Muscle layer of duodenum (tissue), 2 donors: Measurements from ENCODE around the gene MOB1B.

Experiments used
- H3K27ac ChIP-seq: one replicate; pipeline ENCODE4 v1.7.0; 2013; ENCODE audit warnings: mild to moderate bottlenecking, low read length
- H3K27me3 ChIP-seq: one replicate; pipeline ENCODE4 v1.7.0; 2013; ENCODE audit warnings: low read depth, mild to moderate bottlenecking, control low read depth, low read length
- H3K36me3 ChIP-seq, 2 donors: one replicate each; pipeline ENCODE4 v1.7.0; 2013; ENCODE audit warnings: low read length in 2 of 2, control low read depth in 1 of 2, mild to moderate bottlenecking in 1 of 2; ENCODE audit not compliant: insufficient read depth in 2 of 2, control insufficient read depth in 1 of 2
- H3K4me1 ChIP-seq, 2 donors: one replicate each; pipeline ENCODE4 v1.7.0; 2013; ENCODE audit warnings: low read length in 2 of 2, mild to moderate bottlenecking in 2 of 2, control low read depth in 1 of 2, moderate library complexity in 1 of 2; ENCODE audit not compliant: insufficient read depth in 2 of 2, control insufficient read depth in 1 of 2
- H3K4me3 ChIP-seq, 2 donors: one replicate each; pipeline ENCODE4 v1.7.0; 2013; ENCODE audit warnings: low read length in 2 of 2, low read depth in 1 of 2, mild to moderate bottlenecking in 1 of 2
- H3K9me3 ChIP-seq, 2 donors: one replicate each; pipeline ENCODE4 v1.7.0; 2013; ENCODE audit warnings: low read length in 2 of 2, control low read depth in 1 of 2, mild to moderate bottlenecking in 1 of 2; ENCODE audit not compliant: control insufficient read depth in 1 of 2
- donor health status: healthy.

Gene MOB1B

GRCh38 chr4:70969076-70969475 lies 66.9 kb downstream of the MOB1B start:
- Histone ChIP-seq H3K4me1 (no peaks in the 10 kb centered on the region), H3K27ac (no peak overlapping the region), H3K27me3 (no peaks in the 10 kb centered on the region), H3K4me3 (no peak overlapping the region), H3K9me3 (no peaks in the 10 kb centered on the region), H3K36me3 (peaks cover 0 to 11% of the 10 kb centered on the region in 2 donors)

GRCh38 chr4:70976252-70976651 lies 74.1 kb downstream of the MOB1B start:
- Histone ChIP-seq H3K36me3 (peaks cover 10 to 11% of the 10 kb centered on the region in 2 donors), H3K4me1 (no peaks in the 10 kb centered on the region), H3K4me3 (no peak overlapping the region), H3K27ac (no peak overlapping the region), H3K27me3 (no peaks in the 10 kb centered on the region), H3K9me3 (no peaks in the 10 kb centered on the region)

GRCh38 chr4:70979445-70980008 lies 77.4 kb downstream of the MOB1B start:
- Histone ChIP-seq H3K4me3 (no peak overlapping the region), H3K27me3 (no peaks in the 10 kb centered on the region), H3K9me3 (no peaks in the 10 kb centered on the region), H3K4me1 (no peaks in the 10 kb centered on the region), H3K27ac (no peak overlapping the region), H3K36me3 (peaks cover 8 to 10% of the 10 kb centered on the region in 2 donors)

GRCh38 chr4:70980196-70980595 lies 78.0 kb downstream of the MOB1B start:
- no peaks in the 10 kb centered on the region for H3K9me3 ChIP-seq
- H3K27me3 ChIP-seq, result no peaks in the 10 kb centered on the region
- no peak overlapping the region for H3K4me3 ChIP-seq
- no peak overlapping the region for H3K27ac ChIP-seq
- H3K4me1 ChIP-seq, result no peaks in the 10 kb centered on the region
- peaks cover 4 to 7% of the 10 kb centered on the region in 2 donors for H3K36me3 ChIP-seq

- no peak overlapping the region for H3K4me3 ChIP-seq
- H3K9me3 ChIP-seq, result no peaks in the 10 kb centered on the region
- peaks cover 0 to 4% of the 10 kb centered on the region in 2 donors for H3K36me3 ChIP-seq
- H3K27ac ChIP-seq, result no peak overlapping the region
- H3K27me3 ChIP-seq, result no peaks in the 10 kb centered on the region
- H3K4me1 ChIP-seq, result no peaks in the 10 kb centered on the region
These were observed 81.9 kb downstream of the MOB1B start for GRCh38 chr4:70984106-70984505.

GRCh38 chr4:70984589-70984988 lies 82.4 kb downstream of the MOB1B start:
- H3K4me3 ChIP-seq, result no peak overlapping the region
- no peak overlapping the region for H3K27ac ChIP-seq
- no peaks in the 10 kb centered on the region for H3K27me3 ChIP-seq
- H3K9me3 ChIP-seq, result no peaks in the 10 kb centered on the region
- no peaks in the 10 kb centered on the region for H3K4me1 ChIP-seq
- H3K36me3 ChIP-seq, result peaks cover 0 to 4% of the 10 kb centered on the region in 2 donors

GRCh38 chr4:70991596-70991995 lies 89.4 kb downstream of the MOB1B start:
- Histone ChIP-seq H3K9me3 (no peaks in the 10 kb centered on the region), H3K4me3 (no peak overlapping the region), H3K27ac (no peak overlapping the region), H3K4me1 (peaks cover 0 to 28% of the 10 kb centered on the region in 2 donors), H3K36me3 (no peaks in the 10 kb centered on the region), H3K27me3 (no peaks in the 10 kb centered on the region)

GRCh38 chr4:70992391-70992881 lies 90.3 kb downstream of the MOB1B start:
- H3K27me3 ChIP-seq, result no peaks in the 10 kb centered on the region
- no peaks in the 10 kb centered on the region for H3K36me3 ChIP-seq
- peaks cover 0 to 30% of the 10 kb centered on the region in 2 donors for H3K4me1 ChIP-seq
- no peaks in the 10 kb centered on the region for H3K9me3 ChIP-seq
- peak overlapping the region; percentile 91 to 96 for H3K4me3 ChIP-seq
- H3K27ac ChIP-seq, result peak overlapping the region; percentile 95

GRCh38 chr4:70993181-70994068 lies 91.3 kb downstream of the MOB1B start, which contains the start of gene DCK:
Gene DCK (plus strand): TSS chr4:70993649. CDS start chr4:70993836, 187 bp downstream.
- H3K36me3 ChIP-seq, result no peaks in the 10 kb centered on the region
- H3K4me3 ChIP-seq, result peak within 1 kb of the TSS; percentile 91 to 96
- H3K9me3 ChIP-seq, result no peaks in the 10 kb centered on the region
- peaks cover 0 to 30% of the 10 kb centered on the region in 2 donors for H3K4me1 ChIP-seq
- no peaks in the 10 kb centered on the region for H3K27me3 ChIP-seq
- peak within 1 kb of the TSS; percentile 95 for H3K27ac ChIP-seq

- peak overlapping the region; percentile 91 to 96 for H3K4me3 ChIP-seq
- H3K4me1 ChIP-seq, result peaks cover 0 to 30% of the 10 kb centered on the region in 2 donors
- no peaks in the 10 kb centered on the region for H3K27me3 ChIP-seq
- peak overlapping the region; percentile 64 for H3K27ac ChIP-seq
- no peaks in the 10 kb centered on the region for H3K36me3 ChIP-seq
- no peaks in the 10 kb centered on the region for H3K9me3 ChIP-seq
These were observed 91.8 kb downstream of the MOB1B start for GRCh38 chr4:70994069-70994366.

- Histone ChIP-seq H3K27ac (no peak overlapping the region), H3K9me3 (no peaks in the 10 kb centered on the region), H3K4me3 (peak overlapping the region; percentile 91 to 96), H3K27me3 (no peaks in the 10 kb centered on the region), H3K36me3 (no peaks in the 10 kb centered on the region), H3K4me1 (peaks cover 0 to 30% of the 10 kb centered on the region in 2 donors)
These were observed 92.4 kb downstream of the MOB1B start for GRCh38 chr4:70994387-70995099.
